HepG2 (cell line): ENCODE results near the gene PCED1B. TPM values are rescaled to one million over a fixed set of nuclear protein-coding genes. Genes with fewer than 3 reads are reported as not detected.

Source experiments
- ARID2 ChIP-seq: sonication (generic); formaldehyde crosslinking; IDR thresholded peaks from 2 replicates; pipeline ENCODE4 v1.8.1; 2022; ENCODE audit warnings: mild to moderate bottlenecking, missing genetic modification reagents, borderline replicate concordance
- BORCS8-MEF2B ChIP-seq: sonication (generic); formaldehyde crosslinking; IDR thresholded peaks from 2 replicates; pipeline ENCODE4 v1.8.0; 2022; ENCODE audit warnings: mild to moderate bottlenecking, missing genetic modification reagents
- KIAA2018 ChIP-seq: sonication (generic); formaldehyde crosslinking; IDR thresholded peaks from 2 replicates; pipeline ENCODE4 v1.5.0; 2020; ENCODE audit warnings: mild to moderate bottlenecking, missing genetic modification reagents, borderline replicate concordance
- KMT2B ChIP-seq: IDR thresholded peaks from 2 replicates; pipeline ENCODE4 v1.6.1; 2016; ENCODE audit warnings: missing genetic modification reagents, missing compliant biosample characterization
- MED8 ChIP-seq: sonication (generic); formaldehyde crosslinking; IDR thresholded peaks from 2 replicates; pipeline ENCODE4 v1.8.1; 2023; ENCODE audit warnings: mild to moderate bottlenecking, missing genetic modification reagents; ENCODE audit not compliant: insufficient replicate concordance
- NAIF1 ChIP-seq: sonication (generic); formaldehyde crosslinking; IDR thresholded peaks from 2 replicates; pipeline ENCODE4 v1.5.0; 2020; ENCODE audit warnings: mild to moderate bottlenecking, missing genetic modification reagents, borderline replicate concordance
- PTBP1 ChIP-seq: fragments of 200-400 bp; formaldehyde crosslinking; IDR thresholded peaks from 2 replicates; pipeline ENCODE4 v1.6.1; 2018; ENCODE audit warnings: low read length, low read depth; ENCODE audit not compliant: poor library complexity, severe bottlenecking
- RBAK ChIP-seq: sonication (generic); formaldehyde crosslinking; IDR thresholded peaks from 2 replicates; pipeline ENCODE4 v1.5.1; 2020; ENCODE audit warnings: mild to moderate bottlenecking, missing genetic modification reagents
- SMAD3 ChIP-seq: sonication (generic); formaldehyde crosslinking; IDR thresholded peaks from 2 replicates; pipeline ENCODE4 v1.4.0; 2020; ENCODE audit warnings: missing genetic modification reagents
- SMARCC2 ChIP-seq: fragments of 450-650 bp; IDR thresholded peaks from 2 replicates; pipeline ENCODE4 v1.6.1; 2017; ENCODE audit warnings: antibody characterized with exemption, mild to moderate bottlenecking
- SNRNP70 ChIP-seq: fragments of 200-400 bp; formaldehyde crosslinking; IDR thresholded peaks from 2 replicates; pipeline ENCODE4 v1.6.1; 2017; ENCODE audit warnings: mild to moderate bottlenecking, low read depth, low read length, moderate library complexity
- TEAD2 ChIP-seq: sonication (generic); formaldehyde crosslinking; IDR thresholded peaks from 2 replicates; pipeline ENCODE4 v1.9.0; 2021; ENCODE audit warnings: missing genetic modification reagents
- USF2 ChIP-seq, 2 experiments: sonication (generic) in 1 of 2; formaldehyde crosslinking in 1 of 2; IDR thresholded peaks; 2 replicates each; pipeline versions ENCODE4 v1.5.1 to v1.6.1; 2011 to 2020; ENCODE audit warnings: borderline replicate concordance in 1 of 2, low read depth in 1 of 2, low read length in 1 of 2, mild to moderate bottlenecking in 1 of 2, missing genetic modification reagents in 1 of 2, moderate library complexity in 1 of 2
- YEATS2 ChIP-seq: sonication (generic); formaldehyde crosslinking; IDR thresholded peaks from 2 replicates; pipeline ENCODE4 v1.4.0; 2020; ENCODE audit warnings: missing genetic modification reagents, borderline replicate concordance
- ZNF260 ChIP-seq: sonication (generic); formaldehyde crosslinking; IDR thresholded peaks from 2 replicates; pipeline ENCODE4 v1.4.0; 2020; ENCODE audit warnings: missing genetic modification reagents, low read depth, mild to moderate bottlenecking, borderline replicate concordance
- ZNF563 ChIP-seq: sonication (generic); formaldehyde crosslinking; IDR thresholded peaks from 2 replicates; pipeline ENCODE4 v1.8.0; 2022; ENCODE audit warnings: mild to moderate bottlenecking, moderate library complexity, missing genetic modification reagents
- polyA plus RNA-seq, 8 experiments: library from polyadenylated mRNA; depleted of rRNA in 3 of 8; stranded (reverse) in 7 of 8; unstranded in 1 of 8; fragments of >200 nt; fragmentation: Illumina TruSeq in 4 of 8; extraction: Trizol in 4 of 8; gene quantifications; 2 replicates each; pipeline versions ENCODE4 v1.2.1 to v1.2.3, GENCODE V29; 2011 to 2016; ENCODE audit warnings: low read depth in 4 of 8, missing spikeins in 1 of 8, mixed read lengths in 1 of 8; ENCODE audit not compliant: insufficient read depth in 1 of 8
- total RNA-seq, 5 experiments: library from RNA; depleted of rRNA; stranded (reverse); fragments of >200 nt; fragmentation: Illumina TruSeq; extraction: Trizol; gene quantifications; 2 replicates each; pipeline ENCODE4 v1.2.3, GENCODE V29; 2016; ENCODE audit warnings: low read depth in 1 of 5
- TF ChIP-seq, protein P1 (sequence below): sonication (generic); formaldehyde crosslinking; IDR thresholded peaks from 2 replicates; pipeline ENCODE4 v1.5.0; 2020; ENCODE audit warnings: missing genetic modification reagents, mild to moderate bottlenecking, borderline replicate concordance

Gene PCED1B
- total and polyA plus RNA-seq, 2 of the 13 experiments (the other 11 are each of a cell fraction or from before 2014, with no cell fraction given), result 0.11 to 0.37 TPM

DNA sequence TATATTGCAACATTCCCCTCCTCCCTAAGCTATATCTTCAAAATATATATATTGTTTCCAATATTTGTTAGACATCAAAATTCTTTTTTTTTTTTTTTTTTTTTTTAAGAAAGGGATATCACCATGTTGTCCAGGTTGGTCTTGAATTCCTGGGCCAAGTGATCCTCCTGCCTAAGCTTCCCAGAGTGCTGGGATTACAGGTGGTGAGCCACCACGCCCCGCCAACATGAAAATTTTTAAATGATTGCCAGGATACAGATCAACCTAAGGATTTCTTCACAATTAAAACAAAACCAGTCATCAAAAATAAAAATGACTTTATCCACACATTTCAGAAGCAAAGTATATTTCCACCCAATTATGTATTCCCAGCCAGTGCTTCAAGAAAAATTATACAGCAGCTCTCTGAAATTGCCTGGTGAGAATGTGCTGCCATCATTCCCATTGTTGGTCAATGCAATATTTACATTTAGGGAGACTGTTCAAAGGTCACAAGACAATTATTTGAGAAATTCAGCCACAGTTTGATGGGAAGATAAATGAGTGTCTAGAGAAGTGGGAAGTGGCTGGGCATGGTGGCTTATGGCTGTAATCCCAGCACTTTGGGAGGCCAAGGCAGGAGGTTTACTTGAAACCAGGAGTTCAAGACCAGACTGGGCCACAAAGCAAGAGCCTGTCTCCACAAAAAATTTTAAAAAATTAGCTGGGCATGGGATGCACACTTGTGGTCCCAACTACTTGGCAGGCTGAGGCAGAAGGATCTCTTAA, 142.0 kb downstream of the PCED1B start (continued):
- no peak for TF ChIP-seq KIAA2018 (CRISPR knock-in tag)
- no peak for TF ChIP-seq ARID2
- no peak for TF ChIP-seq ZNF563 (CRISPR knock-in tag)
- TF ChIP-seq SNRNP70, result no peak
- TF ChIP-seq, protein P1, sequence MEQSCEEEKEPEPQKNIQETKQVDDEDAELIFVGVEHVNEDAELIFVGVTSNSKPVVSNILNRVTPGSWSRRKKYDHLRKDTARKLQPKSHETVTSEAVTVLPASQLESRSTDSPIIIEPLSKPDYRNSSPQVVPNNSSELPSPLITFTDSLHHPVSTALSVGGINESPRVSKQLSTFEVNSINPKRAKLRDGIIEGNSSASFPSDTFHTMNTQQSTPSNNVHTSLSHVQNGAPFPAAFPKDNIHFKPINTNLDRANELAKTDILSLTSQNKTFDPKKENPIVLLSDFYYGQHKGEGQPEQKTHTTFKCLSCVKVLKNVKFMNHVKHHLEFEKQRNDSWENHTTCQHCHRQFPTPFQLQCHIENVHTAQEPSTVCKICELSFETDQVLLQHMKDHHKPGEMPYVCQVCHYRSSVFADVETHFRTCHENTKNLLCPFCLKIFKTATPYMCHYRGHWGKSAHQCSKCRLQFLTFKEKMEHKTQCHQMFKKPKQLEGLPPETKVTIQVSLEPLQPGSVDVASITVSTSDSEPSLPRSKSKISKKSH (CRISPR knock-in tag), result no peak
- TF ChIP-seq YEATS2 (CRISPR knock-in tag), result no peak
- TF ChIP-seq TEAD2, result no peak
- TF ChIP-seq KMT2B, result no peak
- TF ChIP-seq USF2 (IDR thresholded peaks at IDR 0.05; ENCODE audit: low read depth, low read length), result no peak
- TF ChIP-seq USF2 (CRISPR knock-in tag; IDR thresholded peaks at IDR 0.05; ENCODE audit: borderline replicate concordance), result no peak
- TF ChIP-seq RBAK (CRISPR knock-in tag), result no peak
- no peak for TF ChIP-seq SMARCC2
- TF ChIP-seq BORCS8-MEF2B (CRISPR knock-in tag), result no peak
- no peak for TF ChIP-seq NAIF1
- 0 out of 2 replicates have a peak, but pooled peaks have one; percentile 47 for TF ChIP-seq SMAD3
- no peak for TF ChIP-seq MED8
- TF ChIP-seq ZNF260 (CRISPR knock-in tag), result no peak
- TF ChIP-seq PTBP1, result no peak
